GM12874 (cell line): Measurements from ENCODE around the gene TTC7B.

Experiments used
- TF ChIP-seq, protein P1 (sequence below): IDR thresholded peaks from 2 replicates; pipeline ENCODE4 v1.5.1; 2011; ENCODE audit warnings: low read depth, mild to moderate bottlenecking, control low read depth, low read length, moderate library complexity; ENCODE audit not compliant: insufficient read depth

Gene TTC7B

DNA sequence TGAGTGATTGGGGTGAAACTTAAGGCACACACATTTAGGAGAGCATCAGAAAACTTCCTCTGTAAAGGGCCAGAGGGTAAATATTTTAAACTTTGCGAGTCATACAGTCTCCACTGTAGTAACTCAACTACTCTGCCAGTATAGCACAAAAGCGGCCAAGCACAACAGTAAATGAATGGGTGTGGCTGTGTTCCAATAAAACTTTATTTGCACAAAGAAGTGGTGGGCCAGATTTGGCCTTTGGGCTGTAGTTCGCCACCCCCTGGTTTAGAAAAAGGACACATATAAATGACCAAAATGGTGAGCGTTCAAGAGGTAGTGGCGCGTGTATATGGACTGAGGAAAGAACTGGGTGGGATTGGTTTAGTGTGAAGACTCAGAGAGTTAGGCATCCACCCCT is 309.5 kb downstream of the TTC7B start:
- TF ChIP-seq, protein P1, sequence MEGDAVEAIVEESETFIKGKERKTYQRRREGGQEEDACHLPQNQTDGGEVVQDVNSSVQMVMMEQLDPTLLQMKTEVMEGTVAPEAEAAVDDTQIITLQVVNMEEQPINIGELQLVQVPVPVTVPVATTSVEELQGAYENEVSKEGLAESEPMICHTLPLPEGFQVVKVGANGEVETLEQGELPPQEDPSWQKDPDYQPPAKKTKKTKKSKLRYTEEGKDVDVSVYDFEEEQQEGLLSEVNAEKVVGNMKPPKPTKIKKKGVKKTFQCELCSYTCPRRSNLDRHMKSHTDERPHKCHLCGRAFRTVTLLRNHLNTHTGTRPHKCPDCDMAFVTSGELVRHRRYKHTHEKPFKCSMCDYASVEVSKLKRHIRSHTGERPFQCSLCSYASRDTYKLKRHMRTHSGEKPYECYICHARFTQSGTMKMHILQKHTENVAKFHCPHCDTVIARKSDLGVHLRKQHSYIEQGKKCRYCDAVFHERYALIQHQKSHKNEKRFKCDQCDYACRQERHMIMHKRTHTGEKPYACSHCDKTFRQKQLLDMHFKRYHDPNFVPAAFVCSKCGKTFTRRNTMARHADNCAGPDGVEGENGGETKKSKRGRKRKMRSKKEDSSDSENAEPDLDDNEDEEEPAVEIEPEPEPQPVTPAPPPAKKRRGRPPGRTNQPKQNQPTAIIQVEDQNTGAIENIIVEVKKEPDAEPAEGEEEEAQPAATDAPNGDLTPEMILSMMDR = no peak

DNA sequence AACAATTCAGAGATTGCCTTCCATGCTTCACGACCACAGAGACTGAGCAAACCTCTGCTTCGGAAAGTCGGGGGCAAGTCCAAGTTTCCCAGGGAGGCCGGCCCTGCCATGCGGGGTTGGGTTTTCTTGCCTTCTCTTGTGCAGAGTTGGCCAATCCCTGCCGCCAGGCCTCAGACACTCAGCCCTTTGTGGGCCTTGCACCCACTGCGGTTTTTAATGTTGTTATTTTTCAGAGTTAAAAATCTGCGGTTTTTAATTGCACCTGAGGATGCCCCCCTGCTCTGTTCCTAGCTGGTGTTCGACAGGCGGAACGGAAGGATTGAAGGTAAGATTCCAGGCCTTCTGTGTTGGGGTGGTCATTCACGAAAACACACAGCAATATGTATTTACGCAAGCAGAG is 310.7 kb downstream of the TTC7B start:
- TF ChIP-seq, protein P1 = no peak

- TF ChIP-seq, protein P1 = no peak
These were observed 311.6 kb downstream of the TTC7B start for GRCh38 chr14:90504643-90505042.

DNA sequence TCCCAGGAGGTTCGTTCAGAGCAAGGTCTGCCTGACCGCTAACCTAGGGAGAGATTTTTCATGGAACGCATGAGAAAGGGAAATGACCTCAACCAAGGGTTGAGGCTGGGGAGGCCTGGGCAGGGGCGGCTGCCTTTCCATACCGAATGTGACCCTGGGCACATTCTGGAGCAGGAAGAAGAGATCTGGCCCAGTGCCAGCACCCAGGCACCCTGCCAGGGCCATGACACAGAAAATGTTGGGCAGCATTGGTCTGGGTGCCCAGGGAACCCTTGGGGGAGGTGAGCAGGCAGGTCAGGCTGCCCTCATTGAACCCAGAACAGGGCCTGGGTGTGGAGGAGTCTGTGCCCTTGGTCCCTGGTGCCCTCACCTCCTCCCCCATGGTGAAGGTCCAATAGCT is 312.6 kb downstream of the TTC7B start:
- TF ChIP-seq, protein P1 = no peak

DNA sequence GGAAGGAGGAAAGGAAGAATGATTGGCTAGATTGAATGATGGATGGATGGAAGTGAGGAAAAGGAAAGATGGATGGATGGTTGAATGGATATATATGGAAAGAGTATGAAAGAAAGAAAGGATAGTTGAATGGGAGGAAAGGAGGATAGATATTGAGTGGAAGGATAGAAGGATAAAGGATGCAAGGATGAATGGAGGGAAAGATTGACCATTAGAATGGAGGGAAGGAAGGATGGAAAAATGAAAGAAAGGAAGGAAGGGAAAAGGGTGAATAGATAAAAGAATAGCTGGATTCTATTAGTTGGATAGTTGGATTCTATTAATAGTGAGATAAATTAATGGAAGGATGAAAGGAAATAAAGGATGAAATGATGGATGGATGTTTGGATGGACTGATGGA is 313.5 kb downstream of the TTC7B start:
- TF ChIP-seq, protein P1 = no peak

DNA sequence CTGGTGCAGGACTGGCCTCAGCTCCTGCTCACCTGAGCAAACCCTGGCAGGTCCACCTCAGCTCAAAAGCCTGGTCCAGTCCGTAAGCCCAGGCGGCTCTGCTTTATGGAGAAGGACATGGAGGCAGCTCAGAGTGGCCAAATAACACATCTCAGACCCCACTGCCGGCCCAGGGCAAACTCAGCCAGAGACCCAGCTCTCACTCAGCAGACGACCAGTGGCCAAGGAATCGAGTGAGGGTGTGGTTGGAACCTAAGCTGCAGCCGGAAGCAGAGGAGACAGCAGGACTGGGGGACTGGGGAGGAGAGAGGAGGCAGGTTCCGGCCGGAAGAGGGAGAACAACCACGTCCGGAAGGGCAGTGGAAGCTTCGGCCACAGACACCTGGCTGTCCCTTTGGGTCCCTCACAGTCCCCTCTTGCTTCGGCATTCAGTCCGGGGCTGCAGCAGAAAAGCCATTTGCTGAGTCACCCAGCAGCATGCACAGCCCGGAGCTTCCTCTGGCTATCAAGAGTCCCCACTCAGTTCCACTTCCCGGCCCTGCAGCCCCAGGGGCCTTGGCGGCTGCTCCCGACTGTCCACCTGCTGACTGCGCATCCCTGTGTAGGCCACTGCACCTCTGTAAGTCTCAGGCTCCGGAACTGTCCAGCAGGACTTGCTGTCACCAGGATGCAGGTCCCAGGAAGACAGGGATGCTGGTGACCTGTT is 315.4 kb downstream of the TTC7B start:
- TF ChIP-seq, protein P1 = no peak

DNA sequence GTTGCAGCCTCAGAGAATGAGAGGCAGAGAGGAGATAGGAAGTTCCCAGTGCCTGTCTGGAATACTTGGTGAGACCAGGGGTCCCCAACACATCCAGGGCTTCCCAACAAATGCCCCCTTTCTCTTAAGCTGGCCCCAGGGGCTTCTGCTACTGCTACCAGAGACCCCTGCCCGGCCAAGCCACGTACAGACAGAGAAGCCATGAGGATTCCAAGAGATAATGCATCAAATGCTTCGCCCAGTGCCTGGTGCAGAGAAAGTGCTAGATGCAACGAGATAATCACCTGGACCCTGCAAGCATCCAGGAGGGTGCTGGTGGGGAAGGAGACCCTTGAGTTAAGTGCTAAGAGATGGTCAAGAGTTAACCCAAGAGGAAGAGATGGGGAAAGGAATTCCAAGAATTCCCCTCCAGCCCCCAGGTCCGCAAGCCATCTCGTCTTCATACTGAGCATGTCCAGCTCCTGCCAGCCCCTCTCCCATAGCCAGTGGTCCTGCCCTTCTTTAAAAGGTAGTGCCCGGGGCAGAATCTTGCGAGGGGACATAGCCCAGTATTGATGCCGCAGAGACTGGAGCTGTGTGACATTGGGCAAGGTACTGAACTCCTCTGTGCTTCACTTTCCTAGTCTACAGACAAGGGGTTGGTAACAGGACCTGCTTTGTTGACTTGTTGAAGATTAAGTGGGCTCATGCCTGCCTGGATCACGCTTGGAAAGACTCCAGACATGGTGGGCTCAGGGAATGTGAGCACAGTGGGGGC is 316.1 kb downstream of the TTC7B start:
- TF ChIP-seq, protein P1 = no peak
